ENCODE results near the gene TENM4.

The TENM4 gene

DNA sequence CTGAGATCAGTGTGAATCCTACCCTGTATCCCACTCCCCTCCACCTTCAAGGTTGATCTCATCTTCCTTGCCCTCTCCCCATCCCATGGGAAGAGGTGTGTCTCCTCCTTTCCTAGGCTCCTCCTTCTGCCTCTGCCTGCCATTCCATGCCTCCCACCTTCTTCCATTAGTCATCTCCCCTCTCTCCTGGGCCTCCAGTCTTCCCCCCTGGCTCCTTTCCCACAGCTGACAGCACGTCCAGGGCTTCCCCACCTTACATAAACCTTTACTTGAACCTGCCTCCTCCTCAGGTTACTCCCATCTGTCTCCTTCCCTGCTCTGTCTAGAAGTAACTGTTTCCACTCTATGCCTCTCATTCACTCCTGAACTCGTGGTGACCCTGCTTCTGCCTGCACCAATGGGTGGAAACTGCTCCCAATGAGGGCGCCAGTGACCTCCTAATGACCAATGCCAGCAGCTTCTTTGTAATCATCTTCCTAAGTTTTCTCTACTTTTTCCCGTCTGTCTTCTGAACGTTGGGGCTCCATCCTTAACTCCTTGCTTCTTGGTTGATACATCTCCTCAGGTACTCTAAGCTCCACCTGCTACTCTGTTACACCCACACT is 599.3 kb downstream of the TENM4 start:
- TF ChIP-seq, protein P1, sequence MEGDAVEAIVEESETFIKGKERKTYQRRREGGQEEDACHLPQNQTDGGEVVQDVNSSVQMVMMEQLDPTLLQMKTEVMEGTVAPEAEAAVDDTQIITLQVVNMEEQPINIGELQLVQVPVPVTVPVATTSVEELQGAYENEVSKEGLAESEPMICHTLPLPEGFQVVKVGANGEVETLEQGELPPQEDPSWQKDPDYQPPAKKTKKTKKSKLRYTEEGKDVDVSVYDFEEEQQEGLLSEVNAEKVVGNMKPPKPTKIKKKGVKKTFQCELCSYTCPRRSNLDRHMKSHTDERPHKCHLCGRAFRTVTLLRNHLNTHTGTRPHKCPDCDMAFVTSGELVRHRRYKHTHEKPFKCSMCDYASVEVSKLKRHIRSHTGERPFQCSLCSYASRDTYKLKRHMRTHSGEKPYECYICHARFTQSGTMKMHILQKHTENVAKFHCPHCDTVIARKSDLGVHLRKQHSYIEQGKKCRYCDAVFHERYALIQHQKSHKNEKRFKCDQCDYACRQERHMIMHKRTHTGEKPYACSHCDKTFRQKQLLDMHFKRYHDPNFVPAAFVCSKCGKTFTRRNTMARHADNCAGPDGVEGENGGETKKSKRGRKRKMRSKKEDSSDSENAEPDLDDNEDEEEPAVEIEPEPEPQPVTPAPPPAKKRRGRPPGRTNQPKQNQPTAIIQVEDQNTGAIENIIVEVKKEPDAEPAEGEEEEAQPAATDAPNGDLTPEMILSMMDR (IDR thresholded peaks at IDR 0.05; ENCODE audit: borderline replicate concordance, insufficient read depth, low read depth, low read length), result no peak
- H3K4me3 ChIP-seq (ENCODE audit: low read depth, low read length), result no peak overlapping the region

DNA sequence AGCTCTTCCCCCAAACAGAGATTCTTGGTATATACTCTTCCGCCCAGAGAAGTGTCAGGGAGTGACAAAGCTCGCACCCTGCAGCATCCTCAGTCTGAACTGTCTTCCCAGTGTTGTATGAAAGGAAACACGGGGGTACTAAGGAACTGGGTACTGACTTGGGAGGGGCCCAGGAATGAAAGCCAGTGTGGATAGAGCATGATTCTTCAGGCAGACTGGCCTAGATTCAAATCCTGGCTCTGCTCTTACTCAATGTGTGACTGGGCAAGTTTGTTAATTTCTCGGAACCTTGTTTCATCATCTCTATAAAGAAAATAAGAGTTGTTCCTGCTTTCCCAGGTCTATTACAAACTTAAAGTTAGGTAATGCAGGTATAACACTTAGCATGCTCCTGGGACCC is 600.2 kb downstream of the TENM4 start:
- TF ChIP-seq, protein P1 (IDR thresholded peaks at IDR 0.05; ENCODE audit: borderline replicate concordance, insufficient read depth, low read depth, low read length), result no peak
- no peak overlapping the region for H3K4me3 ChIP-seq (ENCODE audit: low read depth, low read length)

DNA sequence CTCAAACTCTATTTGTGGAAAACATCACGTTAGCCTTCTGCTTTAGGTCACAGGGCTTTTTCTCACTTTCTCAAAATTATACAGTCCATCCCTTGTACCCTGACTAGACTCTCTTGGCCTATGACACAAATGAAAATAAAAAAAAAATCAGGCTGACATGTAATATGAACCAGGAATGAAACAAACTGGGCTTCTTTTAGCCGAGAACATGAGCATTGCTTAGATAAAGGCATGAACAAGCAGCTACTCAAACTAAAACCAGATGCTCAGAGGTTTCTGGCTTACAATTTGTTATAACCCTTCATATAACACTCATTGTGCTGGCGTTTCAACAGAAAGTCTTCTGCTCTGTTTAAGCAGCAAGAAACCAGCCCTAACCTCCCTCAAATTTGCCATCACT is 600.6 kb downstream of the TENM4 start:
- no peak overlapping the region for H3K4me3 ChIP-seq (ENCODE audit: low read depth, low read length)
- TF ChIP-seq, protein P1 (IDR thresholded peaks at IDR 0.05; ENCODE audit: borderline replicate concordance, insufficient read depth, low read depth, low read length), result no peak

DNA sequence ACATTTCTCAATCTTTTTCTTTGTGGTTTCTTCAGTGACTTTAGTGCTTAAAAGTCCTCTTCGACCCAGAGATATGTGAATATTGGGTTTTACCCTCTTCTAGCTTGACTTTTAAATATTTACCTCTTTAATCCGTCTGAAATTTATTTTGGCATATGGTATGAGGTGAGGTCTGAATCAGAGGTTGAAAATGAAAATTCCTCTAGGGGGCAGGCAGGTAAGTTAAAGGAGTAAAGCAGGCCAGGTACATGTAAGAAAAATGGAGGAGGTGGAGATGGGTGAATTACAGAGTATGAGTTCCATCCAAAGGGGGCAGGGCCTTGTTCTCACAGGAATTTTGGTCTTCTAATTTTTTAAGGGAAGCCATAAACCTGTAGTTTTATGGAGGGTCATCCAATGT is 602.4 kb downstream of the TENM4 start:
- H3K4me3 ChIP-seq (ENCODE audit: low read depth, low read length), result no peak overlapping the region
- TF ChIP-seq, protein P1 (IDR thresholded peaks at IDR 0.05; ENCODE audit: borderline replicate concordance, insufficient read depth, low read depth, low read length), result no peak

DNA sequence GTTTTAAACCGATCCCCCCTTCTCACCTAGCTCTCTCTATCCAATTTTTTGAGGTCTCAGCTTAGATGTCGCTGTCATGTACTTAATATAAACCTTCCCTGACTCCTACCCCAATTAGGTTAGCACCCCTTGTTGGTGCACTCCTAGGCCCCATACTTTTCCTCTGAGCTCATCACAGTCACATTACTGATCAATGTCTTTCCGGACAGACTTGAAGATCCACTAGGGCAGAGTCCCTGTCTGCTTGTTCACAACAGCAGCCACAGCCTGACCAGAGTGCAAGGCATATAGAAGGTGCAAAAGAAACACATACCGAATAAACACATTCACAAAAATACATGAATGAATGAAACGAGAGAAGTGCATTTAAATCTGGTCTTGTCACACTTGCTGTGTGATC is 605.2 kb downstream of the TENM4 start:
- TF ChIP-seq, protein P1 (IDR thresholded peaks at IDR 0.05; ENCODE audit: borderline replicate concordance, insufficient read depth, low read depth, low read length), result no peak
- no peak overlapping the region for H3K4me3 ChIP-seq (ENCODE audit: low read depth, low read length)

DNA sequence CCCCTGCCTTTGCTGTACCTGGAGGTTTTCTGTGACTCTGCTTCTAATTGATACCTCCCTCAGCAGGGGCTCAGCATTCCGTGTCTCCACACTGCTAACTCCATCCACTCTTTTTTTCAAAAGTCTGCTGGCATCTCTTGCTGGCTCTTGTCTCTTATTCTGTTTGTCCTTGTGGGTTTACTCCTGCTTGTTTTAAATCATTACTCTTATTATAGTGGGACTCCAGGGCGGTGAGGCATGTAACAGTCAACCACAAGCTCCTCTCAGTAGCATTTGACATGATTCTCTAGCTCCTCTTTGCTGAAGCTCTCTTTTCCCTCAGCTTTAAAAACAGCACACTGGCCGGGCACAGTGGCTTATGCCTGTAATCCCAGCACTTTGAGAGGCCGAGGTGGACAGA is 605.9 kb downstream of the TENM4 start:
- no peak overlapping the region for H3K4me3 ChIP-seq (ENCODE audit: low read depth, low read length)
- TF ChIP-seq, protein P1 (IDR thresholded peaks at IDR 0.05; ENCODE audit: borderline replicate concordance, insufficient read depth, low read depth, low read length), result no peak

DNA sequence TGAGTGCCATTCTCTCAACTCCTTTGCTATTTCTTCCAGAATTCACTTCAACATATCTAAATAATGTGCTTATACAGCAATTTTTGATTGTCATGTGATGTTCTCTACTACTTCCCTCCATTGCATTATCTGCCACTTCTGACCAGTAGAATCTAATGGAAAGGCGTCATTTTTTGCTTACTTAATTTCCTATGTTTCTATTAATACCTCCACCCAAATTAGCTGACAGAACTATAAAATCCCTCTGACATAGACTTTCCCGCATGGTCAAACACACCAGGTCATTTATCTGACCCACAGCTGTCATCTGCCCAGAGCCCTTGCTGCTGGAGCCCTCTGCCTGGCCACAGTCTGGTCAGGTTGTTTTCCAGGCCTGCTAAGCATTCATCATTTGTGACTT is 607.6 kb downstream of the TENM4 start:
- TF ChIP-seq, protein P1 (IDR thresholded peaks at IDR 0.05; ENCODE audit: borderline replicate concordance, insufficient read depth, low read depth, low read length), result no peak
- H3K4me3 ChIP-seq (ENCODE audit: low read depth, low read length), result no peak overlapping the region

All from GM12875 (cell line).